ENCODE data around the gene RNF213.

DNA sequence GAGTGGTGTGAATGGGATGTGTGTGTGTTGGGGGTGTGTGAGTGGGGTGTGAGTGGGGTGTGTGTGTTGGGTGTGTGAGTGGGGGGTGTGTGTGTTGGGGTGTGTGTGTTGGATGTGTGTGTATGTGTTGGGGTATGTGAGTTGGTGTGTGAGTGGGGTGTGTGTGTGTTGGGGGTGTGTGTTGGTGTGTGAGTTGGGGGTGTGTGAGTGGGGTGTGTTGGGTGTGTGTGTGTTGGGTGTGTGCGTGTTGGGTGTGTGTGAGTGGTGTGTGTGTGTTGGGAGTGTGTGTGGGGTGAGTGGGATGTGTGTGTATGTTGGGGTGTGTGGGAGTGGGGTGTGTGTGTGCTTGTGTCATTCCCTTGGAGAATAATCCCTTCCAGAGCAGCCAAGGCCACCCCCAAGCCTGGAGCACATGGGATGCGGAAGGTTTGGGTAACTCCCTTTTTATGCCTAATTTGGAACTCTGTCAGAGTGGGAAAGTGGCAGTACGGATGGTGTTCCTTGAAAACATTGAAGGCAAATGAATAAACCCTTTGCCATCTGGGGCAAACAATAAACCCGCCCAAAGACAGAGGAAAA lies 14.3 kb downstream of the RNF213 start:
- TF ChIP-seq, protein P1, sequence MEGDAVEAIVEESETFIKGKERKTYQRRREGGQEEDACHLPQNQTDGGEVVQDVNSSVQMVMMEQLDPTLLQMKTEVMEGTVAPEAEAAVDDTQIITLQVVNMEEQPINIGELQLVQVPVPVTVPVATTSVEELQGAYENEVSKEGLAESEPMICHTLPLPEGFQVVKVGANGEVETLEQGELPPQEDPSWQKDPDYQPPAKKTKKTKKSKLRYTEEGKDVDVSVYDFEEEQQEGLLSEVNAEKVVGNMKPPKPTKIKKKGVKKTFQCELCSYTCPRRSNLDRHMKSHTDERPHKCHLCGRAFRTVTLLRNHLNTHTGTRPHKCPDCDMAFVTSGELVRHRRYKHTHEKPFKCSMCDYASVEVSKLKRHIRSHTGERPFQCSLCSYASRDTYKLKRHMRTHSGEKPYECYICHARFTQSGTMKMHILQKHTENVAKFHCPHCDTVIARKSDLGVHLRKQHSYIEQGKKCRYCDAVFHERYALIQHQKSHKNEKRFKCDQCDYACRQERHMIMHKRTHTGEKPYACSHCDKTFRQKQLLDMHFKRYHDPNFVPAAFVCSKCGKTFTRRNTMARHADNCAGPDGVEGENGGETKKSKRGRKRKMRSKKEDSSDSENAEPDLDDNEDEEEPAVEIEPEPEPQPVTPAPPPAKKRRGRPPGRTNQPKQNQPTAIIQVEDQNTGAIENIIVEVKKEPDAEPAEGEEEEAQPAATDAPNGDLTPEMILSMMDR (IDR thresholded peaks at IDR 0.05), result no peak
- no peak for TF ChIP-seq POLR2A (IDR thresholded peaks at IDR 0.05)
